ENCODE measurements around the gene RPS16. TPM values are rescaled to one million over a fixed set of nuclear protein-coding genes. Genes with fewer than 3 reads are reported as not detected.

RPS16 gene
- total and polyA plus RNA-seq, 2 of the 13 experiments (the other 11 are each of a cell fraction or from before 2014, with no cell fraction given) = 488 to 2,583 TPM

DNA sequence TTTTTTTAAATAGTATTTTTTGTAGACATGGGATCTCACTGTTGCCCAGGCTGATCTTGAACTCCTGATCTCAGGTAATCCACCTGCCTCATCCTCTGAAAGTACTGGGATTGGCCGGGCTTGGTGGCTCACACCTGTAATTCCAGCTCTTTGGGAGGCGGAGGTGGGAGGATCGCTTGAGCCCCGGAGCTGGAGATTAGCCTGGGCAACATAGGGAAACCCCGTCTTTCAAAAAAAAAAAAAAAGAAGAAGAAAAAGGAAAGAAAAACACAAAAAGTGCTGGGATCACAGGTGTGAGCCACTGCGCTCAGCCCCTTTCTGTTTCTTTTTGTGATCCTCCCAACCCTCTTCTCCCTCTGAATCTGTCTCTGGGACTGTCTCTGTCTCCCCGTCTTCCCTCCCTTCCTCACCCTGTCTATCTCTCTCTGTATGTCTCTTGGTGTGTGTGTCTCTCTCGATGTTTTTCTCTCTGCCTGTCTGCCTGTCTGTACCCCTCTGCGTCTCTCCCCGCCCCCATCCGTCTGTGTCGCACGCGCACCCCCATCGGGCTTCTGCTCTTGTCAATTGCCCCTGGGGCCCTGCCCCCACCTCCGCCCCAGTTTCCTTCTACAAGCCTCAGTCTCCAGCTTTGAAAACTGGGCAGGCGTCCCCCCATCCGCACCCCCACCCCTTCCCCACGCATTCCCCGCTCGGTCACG is 29.6 kb downstream of the RPS16 start (continued):
- TF ChIP-seq SRSF1 (optimal IDR thresholded peaks at IDR 0.05; ENCODE audit: low read depth, low read length) (no peak), PATZ1 (CRISPR knock-in tag; IDR thresholded peaks at IDR 0.05) (peak; percentile 25; the same call in 1 of the 2 replicates), ZNF672 (CRISPR knock-in tag; IDR thresholded peaks at IDR 0.05) (no peak), MNT (IDR thresholded peaks at IDR 0.05) (no peak), ZNF382 (CRISPR knock-in tag; IDR thresholded peaks at IDR 0.05; ENCODE audit: borderline replicate concordance) (no peak), SP5 (CRISPR knock-in tag; IDR thresholded peaks at IDR 0.05; ENCODE audit: borderline replicate concordance, low read depth) (0 out of 2 replicates have a peak, but pooled peaks have one; percentile 7), RFX3 (CRISPR knock-in tag; IDR thresholded peaks at IDR 0.05) (no peak), ZNF431 (CRISPR knock-in tag; IDR thresholded peaks at IDR 0.05; ENCODE audit: borderline replicate concordance, low read depth) (0 out of 2 replicates have a peak, but pooled peaks have one; percentile 16), KLF6 (CRISPR knock-in tag; IDR thresholded peaks at IDR 0.05) (no peak), PRPF4 (IDR thresholded peaks at IDR 0.05; ENCODE audit: low read depth, low read length, poor library complexity, severe bottlenecking) (peak; percentile 58), HMG20B (CRISPR knock-in tag; conservative IDR thresholded peaks at IDR 0.05) (no peak), XBP1 (CRISPR knock-in tag; IDR thresholded peaks at IDR 0.05) (no peak; the same call in 1 of the 2 replicates), ZHX1 (CRISPR knock-in tag; IDR thresholded peaks at IDR 0.05; ENCODE audit: low read depth) (no peak), ZNF264 (CRISPR knock-in tag; IDR thresholded peaks at IDR 0.05) (no peak), NCOR1 (IDR thresholded peaks at IDR 0.05; ENCODE audit: borderline replicate concordance, low read length) (0 out of 2 replicates have a peak, but pooled peaks have one; percentile 3)
- TF ChIP-seq, protein P1, sequence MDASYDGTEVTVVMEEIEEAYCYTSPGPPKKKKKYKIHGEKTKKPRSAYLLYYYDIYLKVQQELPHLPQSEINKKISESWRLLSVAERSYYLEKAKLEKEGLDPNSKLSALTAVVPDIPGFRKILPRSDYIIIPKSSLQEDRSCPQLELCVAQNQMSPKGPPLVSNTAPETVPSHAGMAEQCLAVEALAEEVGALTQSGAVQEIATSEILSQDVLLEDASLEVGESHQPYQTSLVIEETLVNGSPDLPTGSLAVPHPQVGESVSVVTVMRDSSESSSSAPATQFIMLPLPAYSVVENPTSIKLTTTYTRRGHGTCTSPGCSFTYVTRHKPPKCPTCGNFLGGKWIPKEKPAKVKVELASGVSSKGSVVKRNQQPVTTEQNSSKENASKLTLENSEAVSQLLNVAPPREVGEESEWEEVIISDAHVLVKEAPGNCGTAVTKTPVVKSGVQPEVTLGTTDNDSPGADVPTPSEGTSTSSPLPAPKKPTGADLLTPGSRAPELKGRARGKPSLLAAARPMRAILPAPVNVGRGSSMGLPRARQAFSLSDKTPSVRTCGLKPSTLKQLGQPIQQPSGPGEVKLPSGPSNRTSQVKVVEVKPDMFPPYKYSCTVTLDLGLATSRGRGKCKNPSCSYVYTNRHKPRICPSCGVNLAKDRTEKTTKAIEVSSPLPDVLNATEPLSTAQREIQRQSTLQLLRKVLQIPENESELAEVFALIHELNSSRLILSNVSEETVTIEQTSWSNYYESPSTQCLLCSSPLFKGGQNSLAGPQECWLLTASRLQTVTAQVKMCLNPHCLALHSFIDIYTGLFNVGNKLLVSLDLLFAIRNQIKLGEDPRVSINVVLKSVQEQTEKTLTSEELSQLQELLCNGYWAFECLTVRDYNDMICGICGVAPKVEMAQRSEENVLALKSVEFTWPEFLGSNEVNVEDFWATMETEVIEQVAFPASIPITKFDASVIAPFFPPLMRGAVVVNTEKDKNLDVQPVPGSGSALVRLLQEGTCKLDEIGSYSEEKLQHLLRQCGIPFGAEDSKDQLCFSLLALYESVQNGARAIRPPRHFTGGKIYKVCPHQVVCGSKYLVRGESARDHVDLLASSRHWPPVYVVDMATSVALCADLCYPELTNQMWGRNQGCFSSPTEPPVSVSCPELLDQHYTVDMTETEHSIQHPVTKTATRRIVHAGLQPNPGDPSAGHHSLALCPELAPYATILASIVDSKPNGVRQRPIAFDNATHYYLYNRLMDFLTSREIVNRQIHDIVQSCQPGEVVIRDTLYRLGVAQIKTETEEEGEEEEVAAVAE (CRISPR knock-in tag; IDR thresholded peaks at IDR 0.05; ENCODE audit: borderline replicate concordance) = no peak
- TF ChIP-seq, protein P2, sequence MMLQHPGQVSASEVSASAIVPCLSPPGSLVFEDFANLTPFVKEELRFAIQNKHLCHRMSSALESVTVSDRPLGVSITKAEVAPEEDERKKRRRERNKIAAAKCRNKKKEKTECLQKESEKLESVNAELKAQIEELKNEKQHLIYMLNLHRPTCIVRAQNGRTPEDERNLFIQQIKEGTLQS (CRISPR knock-in tag; IDR thresholded peaks at IDR 0.05) = no peak

Measured in HepG2 (cell line).